Activated T-helper 1 cell treated with anti-CD3 and anti-CD28 coated beads, Interleukin-12 subunit alpha, Interleukin-12 subunit beta, Interleukin-2, Interleukin-4 antibody, amounts not matched to agents 30 ng/mL and 10 ng/mL and 1 ng/mL, durations not matched to agents 14 hours and 24 hours and 36 hours (primary cell): ENCODE data around the gene ANKH. TPM values are rescaled to one million over a fixed set of nuclear protein-coding genes. Genes with fewer than 3 reads are reported as not detected.
"Not testable (repeated sequence)": the region's sequence is repeated elsewhere in the genome, so short reads cannot be mapped to it uniquely, and the experiment has no call there.

ENCODE experiments used
- DNase-seq: peaks from one replicate; pipeline ENCODE4 v3.0.0; 2021; ENCODE audit warnings: low spot score
- H3K27ac Mint-ChIP-seq: one replicate; pipeline ENCODE4 v1.8.0; 2021; ENCODE audit warnings: mild to moderate bottlenecking, mixed read lengths
- H3K27me3 Mint-ChIP-seq: one replicate; pipeline ENCODE4 v1.8.0; 2022; ENCODE audit warnings: mild to moderate bottlenecking, moderate library complexity, mixed read lengths; ENCODE audit not compliant: insufficient read depth
- H3K36me3 Mint-ChIP-seq: one replicate; pipeline ENCODE4 v1.8.0; 2021; ENCODE audit warnings: low read depth, mixed read lengths
- H3K4me1 Mint-ChIP-seq: one replicate; pipeline ENCODE4 v1.8.0; 2021; ENCODE audit warnings: low read depth, mixed read lengths
- H3K4me3 Mint-ChIP-seq: one replicate; pipeline ENCODE4 v1.8.0; 2021; ENCODE audit warnings: mild to moderate bottlenecking, moderate library complexity, mixed read lengths
- H3K9me3 Mint-ChIP-seq: one replicate; pipeline ENCODE4 v1.8.0; 2021; ENCODE audit warnings: mixed read lengths
- intact Hi-C: fragments of 100-400 bp; cut with micrococcal nuclease; formaldehyde crosslinking; loops from one replicate; pipeline ENCODE4 v1.15.1; 2024
- total RNA-seq: library from RNA; stranded (reverse); gene quantifications from 2 replicates; pipeline ENCODE4 v1.2.3, GENCODE V29; 2022

ANKH gene
- total RNA-seq = 34.2 and 35.6 TPM in 2 replicates

DNA sequence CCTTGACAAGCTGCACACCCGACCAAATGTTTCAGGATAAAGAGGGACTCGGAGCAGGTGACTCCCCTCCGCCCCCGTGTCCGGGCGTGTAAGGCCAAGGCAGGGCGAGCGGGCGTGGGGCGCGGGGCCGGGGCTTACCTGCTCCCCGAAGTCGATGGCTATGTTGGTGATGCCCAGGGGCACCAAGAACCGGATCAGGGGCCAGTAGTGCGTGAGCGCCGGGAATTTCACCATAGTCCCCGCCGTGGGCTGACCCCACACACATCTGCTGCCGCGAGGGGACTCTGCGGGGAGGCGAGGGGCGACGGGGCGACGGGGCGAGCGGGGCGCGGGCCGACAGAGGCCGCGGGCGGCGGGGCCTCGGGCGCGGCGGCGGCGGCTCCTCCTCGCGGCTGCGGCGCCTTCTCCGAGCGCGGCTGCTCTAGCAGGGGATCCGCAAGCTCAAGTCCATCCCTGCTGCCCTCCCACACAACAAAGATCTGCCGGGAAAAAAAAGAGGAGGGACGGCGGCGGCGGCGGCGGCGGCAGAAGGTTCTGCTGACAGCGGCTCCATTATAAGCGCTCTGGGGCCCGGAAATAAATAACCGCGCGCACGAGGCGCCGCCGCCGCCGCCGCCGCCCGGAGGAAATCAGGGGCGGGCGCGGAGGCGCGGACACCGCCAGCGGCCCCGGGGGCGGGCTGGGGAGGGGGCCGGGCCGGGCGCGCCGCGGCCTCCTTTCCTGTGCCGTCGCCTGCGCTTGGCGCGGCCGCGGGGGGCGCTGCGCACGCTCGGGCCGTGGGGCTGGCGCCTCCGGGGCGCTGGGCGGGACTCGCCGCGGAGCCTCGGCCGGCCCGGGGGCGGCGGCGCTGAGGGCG, at the start of gene ANKH:
Gene ANKH (minus strand): TSS at position 565 of the 856 bp plus-strand sequence. CDS start 331 bp downstream, at position 234.
- Mint-ChIP-seq H3K27me3 (peaks cover 19% of the 10 kb centered on the region), H3K4me3 (peak within 1 kb of the TSS; percentile 97), H3K27ac (peak within 1 kb of the TSS; percentile 94), H3K36me3 (peaks cover 9% of the 10 kb centered on the region), H3K4me1 (peaks cover 24% of the 10 kb centered on the region), H3K9me3 (no peaks in the 10 kb centered on the region)
- DNase-seq = peak; percentile 81
- intact Hi-C loops = loop anchor here (1.0 to 10.0 kb wide), 8 partner anchors 55 to 727 kb away; partner anchors contain the start of genes OTULIN and TRIO

DNA sequence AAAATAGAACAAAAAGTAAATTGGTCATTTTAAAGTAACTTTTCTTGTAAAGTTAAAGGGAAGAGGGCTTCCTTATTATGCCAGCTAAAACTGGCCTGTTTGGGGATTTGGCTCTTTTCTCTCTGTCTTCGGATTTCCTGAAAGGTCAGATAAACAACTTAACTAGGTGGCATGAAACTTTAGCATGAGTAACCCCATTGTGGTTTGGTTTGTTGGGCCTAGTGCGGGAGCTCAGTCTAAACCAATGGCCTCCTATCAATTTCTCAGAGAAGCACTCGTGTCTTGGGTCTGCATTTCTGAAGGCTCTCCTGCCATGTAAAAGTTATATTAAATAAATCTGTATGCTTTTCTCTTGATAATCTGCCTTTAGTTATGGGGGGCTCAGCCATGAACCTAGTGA, 48.5 kb upstream of the ANKH start:
- intact Hi-C loops = no loop called here
- peaks cover 1% of the 10 kb centered on the region for H3K36me3 Mint-ChIP-seq
- H3K4me3 Mint-ChIP-seq = no peak overlapping the region
- H3K9me3 Mint-ChIP-seq = peaks cover 5% of the 10 kb centered on the region
- peaks cover 3% of the 10 kb centered on the region for H3K27me3 Mint-ChIP-seq
- H3K4me1 Mint-ChIP-seq = peaks cover 31% of the 10 kb centered on the region
- H3K27ac Mint-ChIP-seq = no peak overlapping the region
- DNase-seq = no peak

GRCh38 chr5:14919106-14919505, 47.5 kb upstream of the ANKH start:
- H3K27ac Mint-ChIP-seq, H3K4me3 Mint-ChIP-seq, H3K9me3 Mint-ChIP-seq, intact Hi-C loops, H3K36me3 Mint-ChIP-seq, DNase-seq, H3K27me3 Mint-ChIP-seq: not testable (repeated sequence)
- peaks cover 29% of the 10 kb centered on the region for H3K4me1 Mint-ChIP-seq

- Mint-ChIP-seq H3K4me3 (no peak overlapping the region), H3K4me1 (peaks cover 29% of the 10 kb centered on the region), H3K36me3 (peaks cover 1% of the 10 kb centered on the region), H3K27me3 (peaks cover 3% of the 10 kb centered on the region), H3K27ac (no peak overlapping the region), H3K9me3 (peaks cover 5% of the 10 kb centered on the region)
- no peak for DNase-seq
- intact Hi-C loops = no loop called here
Observed at GRCh38 chr5:14917719-14918118, 46.1 kb upstream of the ANKH start.

DNA sequence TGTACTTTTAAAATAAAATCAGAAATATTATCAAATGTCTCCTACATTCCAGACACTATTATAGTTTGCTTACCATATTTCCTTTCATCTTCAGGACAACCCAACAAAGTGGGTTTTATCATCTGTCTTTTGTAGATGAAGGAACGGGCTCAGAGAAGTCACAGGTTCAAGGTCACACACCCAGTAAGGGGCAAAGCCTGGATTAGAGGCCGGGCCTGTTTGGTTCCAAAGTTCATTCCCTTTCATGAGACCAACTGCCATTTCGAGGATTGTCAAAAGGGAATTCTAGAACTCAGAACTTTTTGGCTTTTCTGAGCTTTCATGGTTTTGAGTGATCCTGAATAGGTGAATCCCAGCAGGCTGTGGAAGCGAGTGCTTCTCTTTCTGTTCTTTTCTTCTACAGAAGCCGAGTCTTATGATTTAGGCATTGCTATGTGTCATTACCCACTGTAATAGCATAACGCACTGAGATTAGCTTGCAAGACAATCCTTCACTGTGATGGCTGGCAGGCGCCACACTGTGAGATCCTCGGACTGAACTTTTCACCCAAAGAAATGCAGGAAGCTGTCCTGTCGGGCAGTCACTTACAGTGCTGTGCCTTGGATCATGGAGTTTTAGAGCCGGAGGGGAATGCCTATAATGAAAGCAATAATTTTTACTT, 43.8 kb upstream of the ANKH start:
- intact Hi-C loops = loop anchor here (1.0 to 2.0 kb wide), 2 partner anchors 11 to 31 kb away; no protein-coding TSS in a partner anchor
- Mint-ChIP-seq H3K36me3 (peaks cover 1% of the 10 kb centered on the region), H3K27me3 (peaks cover 7% of the 10 kb centered on the region), H3K27ac (no peak overlapping the region), H3K4me3 (no peak overlapping the region), H3K9me3 (peaks cover 5% of the 10 kb centered on the region), H3K4me1 (peaks cover 14% of the 10 kb centered on the region)
- DNase-seq = no peak

- Mint-ChIP-seq H3K4me1 (peaks cover 7% of the 10 kb centered on the region), H3K4me3 (no peak overlapping the region), H3K36me3 (peaks cover 1% of the 10 kb centered on the region), H3K9me3 (peaks cover 5% of the 10 kb centered on the region), H3K27ac (peak overlapping the region; percentile 40), H3K27me3 (peaks cover 7% of the 10 kb centered on the region)
- intact Hi-C loops = loop anchor here (1.0 to 2.0 kb wide), 2 partner anchors 12 to 32 kb away; no protein-coding TSS in a partner anchor
- no peak for DNase-seq
Observed at GRCh38 chr5:14914623-14915260, 43.2 kb upstream of the ANKH start.

- peaks cover 5% of the 10 kb centered on the region for H3K9me3 Mint-ChIP-seq
- H3K4me3 Mint-ChIP-seq = no peak overlapping the region
- intact Hi-C loops = loop anchor here (2.0 kb wide), 1 partner anchor 33 kb away; no protein-coding TSS in a partner anchor
- peaks cover 7% of the 10 kb centered on the region for H3K27me3 Mint-ChIP-seq
- no peak for DNase-seq
- peaks cover 7% of the 10 kb centered on the region for H3K4me1 Mint-ChIP-seq
- H3K36me3 Mint-ChIP-seq = peaks cover 1% of the 10 kb centered on the region
- no peak overlapping the region for H3K27ac Mint-ChIP-seq
Observed at GRCh38 chr5:14914193-14914592, 42.6 kb upstream of the ANKH start.

GRCh38 chr5:14913096-14913495, 41.5 kb upstream of the ANKH start:
- Mint-ChIP-seq H3K9me3 (peaks cover 5% of the 10 kb centered on the region), H3K4me1 (peaks cover 7% of the 10 kb centered on the region), H3K27ac (no peak overlapping the region), H3K27me3 (peaks cover 6% of the 10 kb centered on the region), H3K36me3 (peaks cover 1% of the 10 kb centered on the region), H3K4me3 (no peak overlapping the region)
- DNase-seq = no peak
- intact Hi-C loops = no loop called here

GRCh38 chr5:14912206-14912605, 40.6 kb upstream of the ANKH start:
- no peak overlapping the region for H3K27ac Mint-ChIP-seq
- H3K36me3 Mint-ChIP-seq = peaks cover 1% of the 10 kb centered on the region
- no peak overlapping the region for H3K4me3 Mint-ChIP-seq
- H3K9me3 Mint-ChIP-seq = peaks cover 3% of the 10 kb centered on the region
- peaks cover 6% of the 10 kb centered on the region for H3K27me3 Mint-ChIP-seq
- no peak for DNase-seq
- H3K4me1 Mint-ChIP-seq = peaks cover 7% of the 10 kb centered on the region
- intact Hi-C loops = no loop called here

DNA sequence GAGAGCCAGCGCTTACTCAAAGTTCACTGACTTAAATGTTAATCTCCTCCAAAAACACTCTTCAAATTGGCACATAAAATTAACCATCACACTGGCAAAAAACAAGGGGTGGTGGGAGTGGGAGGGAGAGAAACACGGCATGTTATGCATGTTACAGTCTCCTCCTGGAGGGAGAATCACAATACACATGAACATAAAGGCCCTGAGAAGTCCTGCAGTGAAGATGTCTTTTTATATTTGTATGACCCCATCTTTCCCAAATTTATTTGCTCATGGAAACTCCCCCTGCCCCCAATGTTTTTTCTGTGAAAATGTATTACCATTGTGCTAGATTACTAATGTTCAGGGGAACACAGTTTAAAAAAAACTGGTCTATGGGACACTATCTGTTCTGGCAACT, 37.8 kb upstream of the ANKH start:
- no peak for DNase-seq
- intact Hi-C loops = no loop called here
- Mint-ChIP-seq H3K27ac (no peak overlapping the region), H3K4me1 (no peaks in the 10 kb centered on the region), H3K27me3 (peaks cover 6% of the 10 kb centered on the region), H3K36me3 (peaks cover 1% of the 10 kb centered on the region), H3K9me3 (no peaks in the 10 kb centered on the region), H3K4me3 (no peak overlapping the region)

- intact Hi-C loops = no loop called here
- Mint-ChIP-seq H3K4me1 (no peaks in the 10 kb centered on the region), H3K27ac (no peak overlapping the region), H3K27me3 (peaks cover 6% of the 10 kb centered on the region), H3K4me3 (no peak overlapping the region), H3K9me3 (no peaks in the 10 kb centered on the region), H3K36me3 (peaks cover 1% of the 10 kb centered on the region)
- no peak for DNase-seq
Observed at GRCh38 chr5:14908172-14908571, 36.6 kb upstream of the ANKH start.

GRCh38 chr5:14906628-14907027, 35.0 kb upstream of the ANKH start:
- no peak for DNase-seq
- Mint-ChIP-seq H3K27ac (no peak overlapping the region), H3K9me3 (no peaks in the 10 kb centered on the region), H3K36me3 (no peaks in the 10 kb centered on the region), H3K4me3 (no peak overlapping the region), H3K4me1 (no peaks in the 10 kb centered on the region), H3K27me3 (peaks cover 4% of the 10 kb centered on the region)
- intact Hi-C loops = no loop called here
